Hematopoietic multipotent progenitor cell treated with erythropoietin and hydrocortisone succinate and interleukin-3 and kit ligand, for 8 days (in vitro differentiated cells): ENCODE measurements around the gene MYOC.
"Not testable (repeated sequence)": the region's sequence is repeated elsewhere in the genome, so short reads cannot be mapped to it uniquely, and the experiment has no call there.

Experiments used
- DNase-seq: peaks from one replicate; pipeline ENCODE4 v3.0.0-alpha.2; 2015

Gene MYOC

DNA sequence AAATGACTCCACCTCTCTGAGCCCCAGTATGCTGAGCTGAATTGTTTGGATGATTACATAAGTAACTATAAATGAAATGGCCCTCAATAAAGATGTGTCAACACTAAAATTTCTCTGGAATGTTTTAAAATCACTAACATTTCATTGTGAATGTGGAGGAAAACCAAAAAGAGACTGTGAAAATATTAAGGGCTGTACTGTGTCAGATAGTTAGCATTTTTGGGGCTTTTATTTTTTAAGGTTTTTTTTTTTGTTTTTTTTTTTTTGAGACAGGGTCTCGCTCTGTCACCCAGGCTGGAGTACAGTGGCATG lies 6.3 kb downstream of the MYOC start:
- DNase-seq: no peak

DNA sequence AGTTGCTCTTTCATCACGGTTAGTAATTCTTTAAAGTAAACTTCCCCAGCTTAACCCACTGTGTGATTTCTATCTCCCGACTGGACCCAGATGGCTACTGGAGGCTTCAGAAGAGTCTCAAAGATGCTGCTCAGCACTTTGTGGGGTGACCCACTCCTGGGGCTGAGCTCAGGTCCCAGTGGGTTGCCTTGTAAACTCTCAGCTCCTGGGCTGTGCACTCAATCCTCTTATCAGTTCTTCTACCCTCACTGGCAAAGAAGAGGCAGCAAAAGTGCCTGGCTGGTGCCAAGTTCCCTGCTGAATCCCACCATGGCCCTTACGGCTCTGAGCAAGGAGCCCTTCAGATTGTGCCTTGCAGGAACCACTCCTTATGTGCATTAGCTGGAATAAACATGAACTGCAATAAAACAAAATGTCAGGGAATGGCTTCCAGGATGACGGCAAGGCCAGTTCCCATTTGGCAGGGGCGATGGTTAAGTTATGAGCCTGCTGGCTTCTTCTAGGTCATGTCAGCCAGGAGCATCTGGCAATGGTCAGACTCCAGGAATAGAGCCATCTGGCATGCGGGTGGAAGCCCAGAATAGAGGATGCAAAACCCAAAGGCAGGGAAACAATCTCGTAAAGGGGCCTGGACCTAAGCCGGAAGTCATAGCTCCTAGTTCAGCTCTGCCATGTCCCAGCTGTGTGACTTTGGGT lies 6.8 kb downstream of the MYOC start:
- DNase-seq: no peak

DNA sequence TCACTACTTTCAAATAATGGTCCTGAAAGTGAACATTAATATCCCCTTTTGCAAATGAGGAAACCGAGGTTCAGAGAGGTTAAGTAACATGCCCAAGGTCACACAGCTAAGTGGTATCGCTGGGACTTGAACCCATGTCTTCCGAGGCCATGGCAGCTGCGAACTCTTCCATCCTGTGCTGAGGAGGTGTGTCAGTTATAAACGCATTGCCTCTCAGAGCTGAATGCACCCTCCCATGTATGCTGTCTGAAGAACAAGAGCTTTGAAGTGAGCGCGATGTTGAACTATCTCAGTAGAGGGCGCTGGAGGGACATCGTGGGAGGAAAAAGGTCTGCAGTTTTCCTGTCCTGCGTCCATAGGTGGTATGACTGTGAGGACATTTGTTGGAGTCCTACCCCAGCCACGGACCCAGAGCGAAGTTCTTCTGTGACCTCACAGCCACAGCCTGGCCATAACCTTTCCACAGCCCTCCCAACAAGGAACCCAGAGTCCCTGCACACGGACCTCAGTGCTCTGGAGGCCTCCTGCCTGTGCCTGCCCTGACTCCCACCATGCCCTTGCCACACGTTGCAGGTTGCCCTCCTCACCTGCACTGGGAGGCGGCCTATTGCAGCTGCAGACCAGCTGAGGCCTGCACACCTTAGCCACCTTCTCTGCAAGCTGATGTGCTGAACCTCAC lies 7.5 kb downstream of the MYOC start:
- peak; percentile 95 for DNase-seq

DNA sequence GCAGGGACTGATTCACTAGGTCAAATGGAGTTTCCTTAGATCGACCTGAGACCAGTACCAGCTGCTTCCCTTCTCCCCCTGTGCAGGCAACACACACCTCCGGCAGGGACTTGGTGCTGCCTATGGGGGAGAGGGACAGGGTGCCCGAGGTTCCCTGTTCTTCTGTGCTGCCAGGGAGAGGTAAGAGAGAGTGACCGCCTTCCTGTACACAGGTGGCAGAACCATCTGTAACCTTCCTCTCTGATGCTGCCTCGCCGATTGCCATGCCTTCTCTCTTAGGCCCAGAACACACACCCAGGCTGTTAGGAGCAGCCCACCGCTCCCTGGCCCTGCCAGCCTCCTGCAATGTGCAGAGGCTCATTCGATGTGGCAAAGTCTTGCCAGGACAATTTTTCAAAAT lies 9.3 kb downstream of the MYOC start:
- no peak for DNase-seq

DNA sequence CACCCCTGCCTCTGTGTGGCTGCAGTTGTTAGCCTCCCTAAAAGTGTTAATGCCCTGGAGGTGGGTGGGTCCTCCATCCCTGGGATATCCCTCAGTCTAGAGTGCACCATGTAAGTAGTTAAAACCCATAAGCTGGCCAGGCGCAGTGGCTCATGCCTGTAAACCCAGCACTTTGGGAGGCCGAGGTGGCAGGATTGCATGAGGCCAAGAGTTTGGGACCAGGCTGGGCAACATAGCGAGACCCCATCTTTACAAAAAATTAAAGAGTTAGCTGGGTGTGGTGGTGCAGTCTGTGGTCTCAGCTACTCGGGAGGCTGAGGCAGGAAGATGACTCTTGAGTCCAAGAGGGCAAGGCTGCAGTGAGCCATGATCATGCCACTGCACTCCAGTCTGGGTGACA lies 10.3 kb downstream of the MYOC start:
- DNase-seq: no peak

DNA sequence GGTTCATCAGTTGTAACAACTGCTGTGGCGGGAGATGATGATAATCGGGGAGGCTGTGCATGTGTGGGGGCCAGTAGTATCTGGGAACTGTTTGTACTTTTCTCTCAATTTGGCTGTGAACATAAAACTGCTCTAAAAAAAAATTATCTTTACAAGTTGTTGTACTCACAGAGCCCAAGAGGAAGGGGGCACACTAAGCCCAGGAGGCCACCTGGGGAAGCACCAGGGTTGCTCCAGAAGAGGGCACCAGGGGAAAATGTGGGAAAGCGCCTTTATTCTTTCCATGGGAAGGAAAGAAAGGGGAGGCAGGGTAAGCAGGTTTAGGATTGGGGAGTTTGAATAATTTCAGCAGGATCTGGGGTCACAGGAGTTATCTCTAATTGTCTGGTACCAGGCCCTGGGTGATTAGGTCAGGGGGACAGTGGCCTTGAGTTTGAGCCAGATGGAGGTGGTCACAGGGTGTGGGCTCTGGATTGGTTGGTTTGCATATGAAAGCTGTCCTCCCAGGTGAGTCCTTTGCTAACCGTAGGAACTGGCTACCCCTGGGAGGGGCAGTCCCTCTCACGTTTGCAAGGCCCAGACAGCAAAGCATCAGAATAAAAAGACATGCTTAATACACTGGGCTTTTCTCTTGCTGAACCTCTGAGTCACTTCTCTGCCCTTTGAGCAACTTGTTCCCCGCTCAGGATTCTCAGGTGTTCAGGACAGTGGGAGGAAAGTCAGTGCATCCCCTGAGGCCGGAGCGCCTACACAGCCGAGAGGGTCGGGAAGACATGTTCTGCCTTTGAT lies 11.2 kb downstream of the MYOC start:
- no peak for DNase-seq

DNA sequence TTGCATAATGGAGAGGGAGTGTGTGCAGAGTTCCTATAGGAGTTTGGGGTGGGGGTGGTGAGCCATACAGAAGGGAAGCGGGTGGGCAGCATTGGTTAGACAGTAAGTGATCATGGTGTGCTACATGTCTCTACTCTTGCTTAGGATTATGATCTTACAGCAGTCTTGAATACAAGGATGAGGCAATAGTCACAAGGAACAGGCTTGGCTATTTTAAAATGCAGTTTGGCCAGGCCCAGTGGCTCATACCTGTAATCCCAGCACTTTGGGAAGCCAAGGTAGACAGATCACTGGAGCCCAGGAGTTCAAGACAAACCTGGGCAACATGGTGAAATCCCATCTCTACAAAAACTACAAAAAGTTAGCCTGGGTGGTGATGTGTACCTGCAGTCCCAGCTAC lies 12.3 kb downstream of the MYOC start:
- no peak for DNase-seq

DNA sequence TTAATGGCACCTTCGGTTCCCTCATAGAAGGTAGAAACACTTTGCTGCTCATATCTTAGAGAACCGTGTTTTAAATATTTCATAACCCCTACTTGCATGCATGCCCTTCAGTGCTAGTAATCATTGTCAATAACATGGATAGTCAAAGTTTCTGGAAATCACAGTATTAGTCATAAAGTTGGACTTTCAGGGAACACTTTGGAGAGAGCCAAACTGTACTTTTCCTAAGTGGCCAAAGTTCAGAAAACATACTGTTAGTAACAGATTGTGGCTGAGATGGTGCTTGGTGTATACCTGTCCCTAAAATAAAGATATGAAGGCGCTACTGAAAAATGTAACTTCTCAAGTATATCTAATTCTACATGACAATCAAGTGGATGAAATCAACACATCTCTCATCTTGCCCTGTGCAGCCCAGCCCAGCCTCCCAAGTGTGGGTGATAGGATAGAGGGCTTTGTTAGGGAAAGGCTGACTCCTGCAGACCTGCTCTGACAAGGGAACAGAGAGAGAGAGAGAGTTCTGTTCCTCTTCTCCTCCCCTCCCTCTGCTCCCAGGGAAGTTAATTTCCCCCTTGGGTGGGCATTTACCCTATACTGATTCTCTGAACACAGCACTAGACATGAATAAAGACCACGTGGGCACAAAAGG lies 14.4 kb downstream of the MYOC start:
- DNase-seq: no peak

DNA sequence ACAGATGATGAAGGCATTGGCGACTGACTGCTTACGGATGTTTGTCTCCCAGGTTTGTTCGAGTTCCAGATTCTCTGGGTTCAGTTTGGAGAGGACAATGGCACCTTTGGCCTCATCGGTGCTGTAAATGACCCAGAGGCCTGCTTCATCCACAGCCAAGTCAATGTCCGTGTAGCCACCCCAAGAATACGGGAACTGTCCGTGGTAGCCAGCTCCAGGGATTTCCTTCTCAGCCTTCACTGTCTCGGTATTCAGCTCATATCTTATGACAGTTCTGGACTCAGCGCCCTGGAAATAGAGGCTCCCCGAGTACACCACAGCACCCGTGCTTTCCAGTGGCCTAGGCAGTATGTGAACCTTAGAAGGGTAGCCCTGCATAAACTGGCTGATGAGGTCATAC lies 16.3 kb downstream of the MYOC start:
- DNase-seq: no peak

DNA sequence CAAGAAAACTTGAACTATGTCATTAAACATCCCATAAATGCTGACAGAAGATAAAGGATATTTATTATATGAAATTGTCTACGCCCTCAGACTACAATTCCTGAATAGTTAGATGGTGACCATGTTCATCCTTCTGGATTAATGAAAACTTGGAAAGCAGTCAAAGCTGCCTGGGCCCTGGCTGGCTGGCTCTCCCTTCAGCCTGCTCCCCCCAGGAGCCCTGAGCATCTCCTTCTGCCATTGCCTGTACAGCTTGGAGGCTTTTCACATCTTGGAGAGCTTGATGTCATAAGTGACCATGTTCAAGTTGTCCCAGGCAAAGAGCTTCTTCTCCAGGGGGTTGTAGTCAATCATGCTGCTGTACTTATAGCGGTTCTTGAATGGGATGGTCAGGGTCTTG lies 16.8 kb downstream of the MYOC start:
- DNase-seq: no peak

DNA sequence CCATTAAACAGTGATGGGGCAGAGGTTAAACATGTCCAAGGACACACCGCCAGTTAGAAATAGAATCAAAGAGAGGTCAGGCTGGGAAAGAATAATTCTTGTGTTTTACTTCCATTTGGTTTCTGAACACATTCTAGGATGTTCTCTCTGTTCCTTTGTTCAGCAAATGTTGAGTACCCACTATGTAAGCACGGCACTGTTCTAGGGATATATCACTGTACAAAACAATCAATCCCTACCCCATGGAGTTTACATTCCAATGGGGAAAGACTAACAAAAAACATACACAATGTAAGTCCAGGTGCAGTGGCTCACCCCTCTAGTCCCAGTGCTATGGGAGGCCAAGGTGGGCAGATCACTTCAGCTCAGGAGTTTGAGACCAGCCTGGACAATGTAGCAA lies 24.3 kb downstream of the MYOC start:
- no peak for DNase-seq

DNA sequence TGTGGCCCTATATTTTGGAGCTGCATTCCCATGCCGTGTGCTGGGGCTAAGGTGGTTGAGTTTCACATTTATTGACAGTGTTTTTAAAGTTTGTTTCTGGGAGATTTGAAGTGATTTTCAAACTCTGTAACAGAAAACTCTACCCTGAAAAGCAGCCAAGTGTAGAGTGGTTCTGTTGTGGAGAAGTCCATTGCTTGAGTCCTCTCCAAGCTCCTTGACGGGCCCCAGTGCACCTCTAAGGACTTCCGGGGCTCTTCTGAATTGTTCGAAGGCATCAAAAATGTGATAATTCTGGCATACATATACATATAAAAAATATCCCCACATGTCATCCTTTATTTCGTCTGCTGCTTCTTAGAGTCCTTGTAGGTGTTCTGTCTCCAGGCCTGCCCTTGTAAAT lies 25.5 kb downstream of the MYOC start:
- DNase-seq: no peak

DNA sequence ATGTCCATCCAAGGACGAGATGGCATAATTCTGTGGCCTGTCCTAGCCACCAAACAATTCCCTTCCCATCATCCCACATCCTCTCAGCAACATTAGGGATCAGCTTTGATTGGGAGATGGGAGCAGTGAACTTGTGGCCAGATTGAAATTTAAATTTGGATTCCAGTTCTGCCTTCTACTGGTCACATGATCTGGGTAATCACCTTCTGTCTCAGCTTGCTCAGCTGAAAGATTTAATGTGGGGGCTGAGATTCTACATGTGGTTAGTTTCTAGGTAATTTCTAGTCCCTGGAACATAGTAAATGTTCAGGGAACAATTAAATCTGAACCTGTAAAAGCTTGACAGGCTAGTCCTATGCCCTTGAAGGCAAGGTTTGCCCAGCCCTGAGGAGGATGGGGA lies 27.3 kb downstream of the MYOC start:
- DNase-seq: no peak

DNA sequence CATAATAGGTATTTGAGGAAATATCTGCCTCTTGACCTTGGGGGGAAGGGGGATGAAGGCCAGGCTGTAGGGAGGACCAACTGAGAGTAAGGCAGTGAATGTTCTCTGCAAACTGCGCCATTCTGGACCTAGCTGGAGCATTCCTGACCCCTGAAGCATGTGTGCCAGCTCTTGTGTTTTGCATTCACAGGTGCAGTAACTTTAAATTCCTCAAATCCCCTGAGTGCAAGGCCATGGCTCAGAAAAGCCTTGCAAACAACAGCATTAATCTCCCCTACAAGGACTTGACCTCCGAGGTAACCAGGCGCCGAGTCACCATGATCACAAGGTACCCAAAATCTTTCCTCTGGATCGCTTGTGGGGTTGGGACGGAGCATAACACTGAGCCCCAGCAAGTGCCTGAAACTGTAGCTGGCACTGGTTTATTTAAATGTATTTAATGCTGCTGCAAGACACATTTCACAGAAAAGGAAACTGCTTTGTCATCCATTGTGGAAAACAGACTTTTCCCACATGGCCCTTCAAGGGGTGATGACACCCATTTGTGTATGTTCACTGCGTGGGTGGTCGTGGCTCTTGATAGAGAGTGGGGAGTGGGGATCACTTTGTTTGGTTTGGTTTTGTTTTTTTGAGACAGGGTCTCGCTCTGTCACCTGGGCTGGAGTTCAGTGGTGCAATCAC lies 28.7 kb downstream of the MYOC start:
- DNase-seq: no peak

DNA sequence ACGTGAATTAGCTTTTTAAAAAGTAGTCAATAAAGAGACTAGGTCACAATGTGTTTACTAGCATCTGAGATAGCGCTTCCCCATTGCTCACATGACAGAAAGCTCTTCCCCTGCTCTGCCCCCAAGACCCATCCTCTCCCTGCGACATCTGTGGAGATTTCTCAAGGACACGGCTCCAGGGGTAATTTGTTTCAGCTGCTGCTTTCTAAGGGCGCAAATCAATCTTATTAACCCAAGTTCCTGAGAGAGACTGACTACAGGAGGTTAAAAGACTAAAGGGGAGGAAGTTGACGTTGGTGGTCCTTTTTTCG lies 30.4 kb downstream of the MYOC start, which contains the start of gene MYOCOS:
Gene MYOCOS, plus strand, starts transcription at position 92 of the 311 bp plus-strand sequence. CDS start 1,641 bp downstream, outside the sequence.
- no peak for DNase-seq

DNA sequence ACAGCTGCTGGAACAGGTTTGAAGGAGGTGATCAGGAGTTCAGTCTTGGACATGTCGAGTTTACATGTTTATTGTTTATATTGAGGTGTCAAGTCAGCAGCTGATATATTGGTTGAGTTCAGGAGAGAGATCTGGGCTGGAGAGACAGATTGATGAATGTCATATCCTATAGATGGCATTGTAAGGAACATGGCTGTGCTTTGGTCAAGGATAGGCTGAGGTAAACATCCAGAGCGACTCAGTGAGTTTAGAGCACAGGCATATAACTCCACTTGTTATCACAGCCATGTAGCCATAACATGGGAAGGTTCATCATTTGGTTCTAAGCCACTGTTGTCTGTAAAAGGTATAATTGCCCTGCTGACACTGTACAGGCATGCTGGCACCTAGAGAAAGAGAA lies 35.9 kb downstream of the MYOC start:
- DNase-seq: no peak

DNA sequence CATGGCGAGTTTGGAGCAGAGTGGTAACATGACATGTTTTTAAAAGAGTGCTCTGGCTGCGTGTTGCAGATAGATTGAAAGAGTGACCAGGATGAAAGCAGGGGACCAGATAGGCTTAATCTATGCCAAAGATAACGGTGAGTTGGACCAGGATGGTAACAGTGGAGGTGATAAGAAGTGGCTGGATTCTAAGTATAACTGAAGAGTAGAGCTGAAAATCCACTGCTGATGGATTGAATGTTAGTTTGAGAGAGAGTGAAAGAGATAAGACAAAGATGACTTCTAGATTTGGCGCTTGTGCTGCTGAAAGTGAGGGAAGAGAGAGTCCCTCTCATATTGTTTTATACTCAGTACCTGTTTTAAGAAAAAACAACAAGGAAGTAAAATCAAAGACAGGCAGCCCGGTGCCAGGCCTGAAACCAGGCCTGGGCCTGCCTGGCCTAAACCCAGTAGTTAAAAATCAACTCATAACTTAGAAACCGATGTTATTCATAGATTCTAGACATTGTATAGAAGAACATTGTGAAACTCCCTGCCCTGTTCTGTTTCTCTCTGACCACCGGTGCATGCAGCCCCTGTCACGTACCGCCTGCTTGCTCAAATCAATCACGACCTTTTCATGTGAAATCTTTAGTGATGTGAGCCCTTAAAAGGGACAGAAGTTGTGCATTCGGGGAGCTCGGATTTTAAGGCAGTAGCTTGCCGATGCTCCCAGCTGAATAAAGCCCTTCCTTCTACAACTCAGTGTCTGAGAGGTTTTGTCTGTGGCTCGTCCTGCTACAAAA lies 37.2 kb downstream of the MYOC start:
- peak; percentile 22 for DNase-seq

DNA sequence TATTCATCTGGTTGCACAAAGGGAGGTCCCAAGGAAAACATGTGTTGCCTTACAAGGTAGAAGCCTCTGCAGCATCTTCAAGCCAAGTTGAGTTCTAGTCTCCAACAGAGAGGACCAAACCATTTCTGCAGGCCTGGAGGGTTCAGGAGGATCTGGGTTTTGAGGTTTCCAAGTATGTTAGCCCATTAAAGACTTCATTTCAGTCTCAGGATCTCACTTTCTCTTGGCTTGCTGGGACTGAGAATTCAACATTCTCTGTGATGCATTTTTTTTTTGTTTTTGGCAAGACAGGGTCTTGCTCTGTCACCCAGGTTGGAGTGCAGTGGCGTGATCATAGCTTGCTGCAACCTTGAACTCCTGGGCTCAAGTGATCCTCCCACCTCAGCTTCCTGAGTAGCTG lies 39.2 kb downstream of the MYOC start:
- DNase-seq: no peak

DNA sequence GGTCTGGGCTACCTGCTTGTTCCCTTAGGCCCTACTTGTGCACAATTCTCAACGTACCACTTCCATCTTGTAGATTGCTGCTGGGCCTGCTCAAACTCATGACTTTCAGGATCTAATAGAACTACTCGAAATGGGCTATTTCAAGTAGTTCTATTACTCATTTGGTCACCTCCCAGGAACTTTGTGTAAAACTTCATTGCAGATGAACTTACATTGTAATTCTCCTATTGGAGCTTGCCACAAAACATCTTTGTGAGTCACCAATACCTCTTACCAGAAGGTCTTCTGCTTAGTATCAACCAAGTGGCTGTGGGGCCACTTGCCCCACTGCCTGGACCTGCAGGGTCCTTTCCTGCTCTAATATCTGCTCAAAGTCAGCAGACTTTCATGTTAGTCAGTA lies 41.2 kb downstream of the MYOC start:
- no peak for DNase-seq

DNA sequence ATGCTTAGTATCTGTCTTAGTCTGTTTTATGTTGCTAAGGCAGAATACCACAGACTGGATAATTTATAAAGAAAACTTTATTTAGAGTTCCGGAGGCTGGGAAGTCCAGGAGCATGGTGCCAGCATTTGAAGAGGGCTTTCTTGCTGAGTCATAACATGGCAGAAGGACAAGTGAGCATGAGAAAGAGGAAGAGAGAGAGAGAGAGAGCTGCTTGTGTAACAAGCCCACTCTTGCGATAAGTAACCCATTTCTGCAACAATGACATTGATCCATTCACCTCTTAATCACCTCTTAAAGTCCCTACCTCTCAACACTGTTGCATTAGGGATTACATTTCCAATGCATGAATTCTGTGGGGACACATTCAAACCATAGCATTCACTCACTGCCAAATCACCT lies 42.1 kb downstream of the MYOC start:
- DNase-seq: no peak

DNA sequence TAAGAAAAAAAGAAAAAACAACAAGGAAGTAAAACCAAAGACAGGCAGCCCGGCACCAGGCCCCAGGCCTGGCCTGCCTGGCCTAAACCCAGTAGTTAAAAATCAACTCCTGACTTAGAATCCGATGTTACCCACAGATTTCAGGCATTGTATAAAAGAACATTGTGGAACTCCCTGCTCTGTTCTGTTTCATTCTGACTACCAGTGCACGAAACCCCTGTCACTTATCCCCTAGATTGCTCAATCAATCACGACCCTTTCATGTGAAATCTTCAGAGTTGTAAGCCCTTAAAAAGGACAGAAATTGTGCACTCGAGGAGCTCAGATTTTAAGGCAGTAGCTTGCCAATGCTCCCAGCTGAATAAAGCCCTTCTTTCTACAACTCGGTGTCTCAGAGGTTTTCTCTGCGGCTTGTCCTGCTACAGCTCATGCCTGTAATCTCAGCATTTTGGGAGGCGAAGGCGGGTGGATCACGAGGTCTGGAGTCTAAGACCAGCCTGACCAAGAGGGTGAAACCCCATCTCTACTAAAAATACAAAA lies 46.0 kb downstream of the MYOC start:
- DNase-seq: no peak

DNA sequence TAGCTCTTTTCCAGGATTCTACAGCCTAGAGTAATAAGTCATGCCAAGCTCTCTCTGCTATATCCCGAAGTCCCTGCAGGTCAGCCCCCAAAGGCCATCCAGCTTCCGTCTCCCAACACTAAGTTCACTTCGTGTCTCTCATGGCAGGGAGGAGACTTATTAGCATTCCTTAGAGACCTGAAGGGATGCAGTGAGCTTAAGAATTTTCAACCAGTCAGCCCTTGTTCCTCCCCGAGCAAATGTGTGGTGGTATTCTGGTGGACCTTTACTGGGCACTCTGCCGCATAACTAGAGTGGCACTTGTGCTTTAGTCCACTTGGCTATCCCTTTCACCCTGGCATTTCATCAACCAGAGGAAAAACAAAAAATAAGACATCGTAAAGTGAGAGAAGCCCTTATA lies 49.4 kb downstream of the MYOC start:
- not testable (repeated sequence) for DNase-seq
